Liver (tissue), 3 donors: ENCODE data around the gene SNAPC4.

Experiments
- ATF3 ChIP-seq: IDR thresholded peaks from 2 replicates; pipeline ENCODE4 v1.6.1; 2016; ENCODE audit warnings: antibody characterized with exemption
- CTCF ChIP-seq: fragments of 150-350 bp; IDR thresholded peaks from 2 replicates; pipeline ENCODE4 v1.5.1; 2017; ENCODE audit warnings: improper control_type of control experiment, low read depth, low read length; ENCODE audit not compliant: missing input control
- EGR1 ChIP-seq, 2 donors: IDR thresholded peaks; 2 replicates each; pipeline ENCODE4 v1.6.1; 2016 to 2018; ENCODE audit warnings: antibody characterized with exemption in 2 of 2, low read depth in 2 of 2
- FOXA1 ChIP-seq: IDR thresholded peaks from 2 replicates; pipeline ENCODE4 v1.6.1; 2016; ENCODE audit warnings: antibody characterized with exemption
- FOXA2 ChIP-seq: IDR thresholded peaks from 2 replicates; pipeline ENCODE4 v1.6.1; 2016; ENCODE audit warnings: antibody characterized with exemption
- JUND ChIP-seq, 2 donors: IDR thresholded peaks; 2 replicates each; pipeline ENCODE4 v1.6.1; 2016; ENCODE audit warnings: antibody characterized with exemption in 2 of 2
- MAX ChIP-seq: IDR thresholded peaks from 2 replicates; pipeline ENCODE4 v1.6.1; 2016; ENCODE audit warnings: antibody characterized with exemption
- RAD21 ChIP-seq, 2 donors: IDR thresholded peaks; 2 replicates each; pipeline ENCODE4 v1.6.1; 2016; ENCODE audit warnings: antibody characterized with exemption in 2 of 2, mild to moderate bottlenecking in 2 of 2
- REST ChIP-seq: IDR thresholded peaks from 2 replicates; pipeline ENCODE4 v1.6.1; 2016; ENCODE audit warnings: antibody characterized with exemption, mild to moderate bottlenecking
- RXRA ChIP-seq, 2 donors: IDR thresholded peaks; 2 replicates each; pipeline ENCODE4 v1.6.1; 2017 to 2018; ENCODE audit warnings: antibody characterized with exemption in 2 of 2, mild to moderate bottlenecking in 1 of 2
- SP1 ChIP-seq: IDR thresholded peaks from 2 replicates; pipeline ENCODE4 v1.6.1; 2018; ENCODE audit warnings: antibody characterized with exemption, mild to moderate bottlenecking
- TAF1 ChIP-seq: conservative IDR thresholded peaks from 2 replicates; pipeline ENCODE4 v1.6.1; 2016; ENCODE audit warnings: antibody characterized with exemption, mild to moderate bottlenecking
- ZBTB33 ChIP-seq: IDR thresholded peaks from 2 replicates; pipeline ENCODE4 v1.6.1; 2016; ENCODE audit warnings: antibody characterized with exemption
- donor health status: healthy.
- donor health status: healthy.

- TF ChIP-seq CTCF, result no peak
- no peak for TF ChIP-seq MAX
- TF ChIP-seq TAF1, result no peak
- TF ChIP-seq REST, result no peak
- TF ChIP-seq RAD21 (IDR thresholded peaks at IDR 0.05), result no peak
- no peak for TF ChIP-seq ATF3
- no peak for TF ChIP-seq FOXA1
- no peak for TF ChIP-seq ZBTB33
- no peak for TF ChIP-seq SP1
- TF ChIP-seq EGR1 (IDR thresholded peaks at IDR 0.05; ENCODE audit: low read depth in 2 of 2), result no peak
- no peak for TF ChIP-seq JUND (IDR thresholded peaks at IDR 0.05)
- TF ChIP-seq FOXA2, result no peak
- TF ChIP-seq RXRA (IDR thresholded peaks at IDR 0.05), result no peak
These were observed 31.8 kb downstream of the SNAPC4 start for GRCh38 chr9:136368190-136368589.
